ENCODE measurements around the gene APOL1. TPM values are rescaled to one million over a fixed set of nuclear protein-coding genes. Genes with fewer than 3 reads are reported as not detected.

The APOL1 gene
- total and polyA plus RNA-seq, 9 of the 15 experiments (the other 6 are each of a cell fraction or from before 2014, with no cell fraction given) = 2.5 to 9.7 (median 5.6) TPM

DNA sequence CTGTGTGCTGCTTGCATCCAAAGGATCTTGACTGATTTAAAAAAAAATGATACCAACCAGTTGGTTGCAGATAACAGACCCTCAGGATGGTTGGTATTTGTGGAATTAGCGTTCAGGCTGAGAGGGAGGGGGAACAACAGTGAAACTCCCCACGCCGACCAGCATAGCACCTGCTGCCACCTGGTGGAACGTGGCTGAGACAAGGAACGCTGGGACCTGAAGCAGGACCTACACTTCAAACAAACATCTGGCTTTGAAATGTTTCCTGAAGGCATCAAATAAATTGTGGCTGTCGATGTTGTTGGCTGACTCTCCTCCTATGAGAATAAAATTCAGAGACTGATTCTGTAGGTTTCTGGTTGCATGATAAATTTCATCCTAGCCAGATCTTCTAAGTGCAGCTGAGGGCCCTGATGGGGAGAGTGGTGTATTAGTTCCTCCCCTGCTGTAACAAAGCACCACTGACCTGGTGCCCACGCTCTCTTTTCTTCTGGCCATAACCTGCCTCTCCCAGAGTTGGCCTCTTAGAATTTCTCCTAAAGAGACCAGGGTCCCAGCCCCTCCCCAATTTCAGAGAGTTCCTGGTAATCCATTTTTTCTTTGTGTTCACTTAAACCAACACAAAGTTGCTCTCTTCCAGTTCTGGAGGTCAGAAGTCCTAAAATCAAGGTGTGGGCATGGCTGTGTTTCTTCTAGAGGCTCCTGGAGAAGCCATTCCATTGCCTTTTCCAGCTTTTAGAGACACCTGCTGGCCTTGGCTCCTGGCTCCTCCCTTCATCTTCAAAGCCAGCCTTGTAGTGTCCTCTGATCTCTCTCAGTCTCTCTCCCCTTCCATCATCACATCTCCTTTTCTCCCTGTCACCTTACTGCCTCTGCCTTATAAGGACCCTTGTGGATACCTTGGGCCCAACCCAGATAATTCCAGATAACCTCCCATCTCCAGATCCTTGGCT lies 30.9 kb upstream of the APOL1 start:
- H2AFZ ChIP-seq (ENCODE audit: low read depth, low read length) = no peak overlapping the region
- no peaks in the 10 kb centered on the region for H3K36me3 ChIP-seq (ENCODE audit: control insufficient read depth, insufficient read depth, low read length)
- FAIRE-seq = peak; percentile 90
- H3K4me3 ChIP-seq = no peak overlapping the region
- 0% methylated on average over 5 of the region's 7 CpGs for WGBS (ENCODE audit: insufficient coverage, low coverage, missing lambda C conversion rate)
- no peaks in the 10 kb centered on the region for H3K79me2 ChIP-seq (ENCODE audit: control insufficient read depth, insufficient read depth, low read length)
- no peak overlapping the region for H3K4me2 ChIP-seq (ENCODE audit: insufficient read depth, low read length)
- DNase-seq (ENCODE audit: extremely low read depth in 1 of 4, low spot score in 3 of 4) = peak; percentile 29 to 67 (median 40)
- H3K27me3 ChIP-seq (ENCODE audit: control insufficient read depth in 2 of 2, insufficient read depth in 2 of 2, low read length in 2 of 2) = no peaks in the 10 kb centered on the region
- in situ Hi-C loops (cut with MboI) = no loop called here
- ATAC-seq = peak; percentile 96
- intact Hi-C loops (cut with micrococcal nuclease) = loop anchor here (1.0 to 5.0 kb wide), 3 partner anchors 25 to 75 kb away; no protein-coding TSS in a partner anchor
- peaks cover 0 to 8% of the 10 kb centered on the region in 2 experiments; a peak in 2 of 5 replicates for H3K4me1 ChIP-seq (replicated peaks in 1 of 2; ENCODE audit: control insufficient read depth in 2 of 2, insufficient read depth in 2 of 2, low read length in 2 of 2)
- no TSS peak for BruUV-seq (replicated peaks)
- no peaks in the 10 kb centered on the region for H4K20me1 ChIP-seq (replicated peaks; ENCODE audit: control insufficient read depth, insufficient read depth, low read length)
- no peaks in the 10 kb centered on the region for H3K9me3 ChIP-seq (replicated peaks; ENCODE audit: control insufficient read depth, insufficient read depth, low read depth, low read length)
- ChIA-PET POLR2A (no interaction called here), CTCF (ENCODE audit: low intra/inter-chr PET ratio) (interaction anchor here (0.7 to 1.8 kb wide), 5 partner anchors 27 to 76 kb away, joined by 3 to 6 read pairs (median 4); no protein-coding TSS in a partner anchor)
- H3K27ac ChIP-seq (ENCODE audit: extremely low read depth, low read depth, low read length) = no peak overlapping the region
- no peak overlapping the region for H3K9ac ChIP-seq (ENCODE audit: insufficient read depth in 1 of 2, low read depth in 2 of 2, low read length in 2 of 2)
- H3K9me1 ChIP-seq (ENCODE audit: control insufficient read depth, insufficient read depth, low read length) = no peaks in the 10 kb centered on the region
- TF ChIP-seq CC2D1A (IDR thresholded peaks at IDR 0.05) = 0 out of 2 replicates have a peak, but pooled peaks have one; percentile 27
- TF ChIP-seq ZNF445 (CRISPR knock-in tag; IDR thresholded peaks at IDR 0.05; ENCODE audit: low read depth) = no peak
- TF ChIP-seq, protein P1, sequence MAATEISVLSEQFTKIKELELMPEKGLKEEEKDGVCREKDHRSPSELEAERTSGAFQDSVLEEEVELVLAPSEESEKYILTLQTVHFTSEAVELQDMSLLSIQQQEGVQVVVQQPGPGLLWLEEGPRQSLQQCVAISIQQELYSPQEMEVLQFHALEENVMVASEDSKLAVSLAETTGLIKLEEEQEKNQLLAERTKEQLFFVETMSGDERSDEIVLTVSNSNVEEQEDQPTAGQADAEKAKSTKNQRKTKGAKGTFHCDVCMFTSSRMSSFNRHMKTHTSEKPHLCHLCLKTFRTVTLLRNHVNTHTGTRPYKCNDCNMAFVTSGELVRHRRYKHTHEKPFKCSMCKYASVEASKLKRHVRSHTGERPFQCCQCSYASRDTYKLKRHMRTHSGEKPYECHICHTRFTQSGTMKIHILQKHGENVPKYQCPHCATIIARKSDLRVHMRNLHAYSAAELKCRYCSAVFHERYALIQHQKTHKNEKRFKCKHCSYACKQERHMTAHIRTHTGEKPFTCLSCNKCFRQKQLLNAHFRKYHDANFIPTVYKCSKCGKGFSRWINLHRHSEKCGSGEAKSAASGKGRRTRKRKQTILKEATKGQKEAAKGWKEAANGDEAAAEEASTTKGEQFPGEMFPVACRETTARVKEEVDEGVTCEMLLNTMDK (IDR thresholded peaks at IDR 0.05; ENCODE audit: borderline replicate concordance, insufficient read depth, low read depth, low read length, poor library complexity, severe bottlenecking) = peak; percentile 30
- TF ChIP-seq, protein P2, sequence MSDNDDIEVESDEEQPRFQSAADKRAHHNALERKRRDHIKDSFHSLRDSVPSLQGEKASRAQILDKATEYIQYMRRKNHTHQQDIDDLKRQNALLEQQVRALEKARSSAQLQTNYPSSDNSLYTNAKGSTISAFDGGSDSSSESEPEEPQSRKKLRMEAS (CRISPR knock-in tag; IDR thresholded peaks at IDR 0.05) = peak; percentile 45; the same call in 1 of the 2 replicates
- TF ChIP-seq, protein P3, sequence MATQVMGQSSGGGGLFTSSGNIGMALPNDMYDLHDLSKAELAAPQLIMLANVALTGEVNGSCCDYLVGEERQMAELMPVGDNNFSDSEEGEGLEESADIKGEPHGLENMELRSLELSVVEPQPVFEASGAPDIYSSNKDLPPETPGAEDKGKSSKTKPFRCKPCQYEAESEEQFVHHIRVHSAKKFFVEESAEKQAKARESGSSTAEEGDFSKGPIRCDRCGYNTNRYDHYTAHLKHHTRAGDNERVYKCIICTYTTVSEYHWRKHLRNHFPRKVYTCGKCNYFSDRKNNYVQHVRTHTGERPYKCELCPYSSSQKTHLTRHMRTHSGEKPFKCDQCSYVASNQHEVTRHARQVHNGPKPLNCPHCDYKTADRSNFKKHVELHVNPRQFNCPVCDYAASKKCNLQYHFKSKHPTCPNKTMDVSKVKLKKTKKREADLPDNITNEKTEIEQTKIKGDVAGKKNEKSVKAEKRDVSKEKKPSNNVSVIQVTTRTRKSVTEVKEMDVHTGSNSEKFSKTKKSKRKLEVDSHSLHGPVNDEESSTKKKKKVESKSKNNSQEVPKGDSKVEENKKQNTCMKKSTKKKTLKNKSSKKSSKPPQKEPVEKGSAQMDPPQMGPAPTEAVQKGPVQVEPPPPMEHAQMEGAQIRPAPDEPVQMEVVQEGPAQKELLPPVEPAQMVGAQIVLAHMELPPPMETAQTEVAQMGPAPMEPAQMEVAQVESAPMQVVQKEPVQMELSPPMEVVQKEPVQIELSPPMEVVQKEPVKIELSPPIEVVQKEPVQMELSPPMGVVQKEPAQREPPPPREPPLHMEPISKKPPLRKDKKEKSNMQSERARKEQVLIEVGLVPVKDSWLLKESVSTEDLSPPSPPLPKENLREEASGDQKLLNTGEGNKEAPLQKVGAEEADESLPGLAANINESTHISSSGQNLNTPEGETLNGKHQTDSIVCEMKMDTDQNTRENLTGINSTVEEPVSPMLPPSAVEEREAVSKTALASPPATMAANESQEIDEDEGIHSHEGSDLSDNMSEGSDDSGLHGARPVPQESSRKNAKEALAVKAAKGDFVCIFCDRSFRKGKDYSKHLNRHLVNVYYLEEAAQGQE (IDR thresholded peaks at IDR 0.05; ENCODE audit: borderline replicate concordance) = peak; percentile 82
- TF ChIP-seq, protein P3 (CRISPR knock-in tag; IDR thresholded peaks at IDR 0.05; ENCODE audit: low read depth) = no peak
- TF ChIP-seq RB1 (IDR thresholded peaks at IDR 0.05; ENCODE audit: low read depth) = peak; percentile 30; the same call in 1 of the 2 replicates

Data from K562 (cell line).